HG02763 (cell line): ENCODE results near the gene NCF4.

ENCODE experiments used
- ATAC-seq: cut with Tn5 transposase; IDR thresholded peaks from one replicate; pipeline ENCODE4 v1.9.1; 2021; ENCODE audit warnings: mild to moderate bottlenecking, moderate library complexity; ENCODE audit not compliant: unreplicated experiment

The NCF4 gene

GRCh38 chr22:36835903-36836302, 24.9 kb upstream of the NCF4 start:
- ATAC-seq = no peak

- ATAC-seq = no peak
Observed at GRCh38 chr22:36838119-36839030, 22.4 kb upstream of the NCF4 start.

GRCh38 chr22:36839356-36840073, 21.3 kb upstream of the NCF4 start:
- ATAC-seq = no peak

- no peak for ATAC-seq
Observed at GRCh38 chr22:36840106-36840505, 20.7 kb upstream of the NCF4 start.

GRCh38 chr22:36846271-36846670, 14.5 kb upstream of the NCF4 start:
- ATAC-seq = no peak

GRCh38 chr22:36846949-36847348, 13.9 kb upstream of the NCF4 start:
- ATAC-seq = no peak

- ATAC-seq = no peak
Observed at GRCh38 chr22:36850056-36850455, 10.8 kb upstream of the NCF4 start.

GRCh38 chr22:36850682-36851081, 10.1 kb upstream of the NCF4 start:
- no peak for ATAC-seq

GRCh38 chr22:36852056-36852973, 8.5 kb upstream of the NCF4 start:
- no peak for ATAC-seq

GRCh38 chr22:36853407-36854099, 7.3 kb upstream of the NCF4 start:
- no peak for ATAC-seq

GRCh38 chr22:36855478-36855877, 5.3 kb upstream of the NCF4 start:
- ATAC-seq = no peak

- ATAC-seq = peak; percentile 30
Observed at GRCh38 chr22:36856121-36856791, 4.5 kb upstream of the NCF4 start.

GRCh38 chr22:36856792-36857135, 4.0 kb upstream of the NCF4 start:
- no peak for ATAC-seq

- ATAC-seq = no peak
Observed at GRCh38 chr22:36858156-36858555, 2.6 kb upstream of the NCF4 start.

GRCh38 chr22:36858966-36859365, 1.8 kb upstream of the NCF4 start:
- no peak for ATAC-seq

GRCh38 chr22:36860017-36860416, 789 bp upstream of the NCF4 start:
- no peak for ATAC-seq

GRCh38 chr22:36860438-36860820, 377 bp upstream of the NCF4 start:
- ATAC-seq = no peak

- no peak for ATAC-seq
Observed at GRCh38 chr22:36862251-36863242, 1.7 kb downstream of the NCF4 start.

- no peak for ATAC-seq
Observed at GRCh38 chr22:36863281-36863680, 2.5 kb downstream of the NCF4 start.
